ENCODE measurements around the gene ADRA1B.
A peak's percentile ranks its signal among the peaks of the same experiment; 100 is the strongest.
"Not testable (repeated sequence)": the region's sequence is repeated elsewhere in the genome, so short reads cannot be mapped to it uniquely, and the experiment has no call there.

Gene ADRA1B

GRCh38 chr5:159933531-159934485 is 17.5 kb downstream of the ADRA1B start:
- DNase-seq = no peak

GRCh38 chr5:159935946-159936345 is 19.7 kb downstream of the ADRA1B start:
- DNase-seq = no peak

GRCh38 chr5:159936686-159937329 is 20.5 kb downstream of the ADRA1B start:
- DNase-seq = no peak

- DNase-seq = no peak
Observed at GRCh38 chr5:159937580-159937979, 21.3 kb downstream of the ADRA1B start.

GRCh38 chr5:159943326-159943725 is 27.0 kb downstream of the ADRA1B start:
- DNase-seq = no peak

GRCh38 chr5:159944056-159944600 is 27.8 kb downstream of the ADRA1B start:
- DNase-seq = no peak

GRCh38 chr5:159945359-159945758 is 29.1 kb downstream of the ADRA1B start:
- no peak for DNase-seq

GRCh38 chr5:159947708-159948358 is 31.6 kb downstream of the ADRA1B start:
- DNase-seq = no peak

- no peak for DNase-seq
Observed at GRCh38 chr5:159951387-159951786, 35.1 kb downstream of the ADRA1B start.

- no peak for DNase-seq
Observed at GRCh38 chr5:159951834-159952233, 35.6 kb downstream of the ADRA1B start.

GRCh38 chr5:159953609-159954008 is 37.3 kb downstream of the ADRA1B start:
- no peak for DNase-seq

- DNase-seq = no peak
Observed at GRCh38 chr5:159955056-159955624, 38.9 kb downstream of the ADRA1B start.

GRCh38 chr5:159956074-159956473 is 39.8 kb downstream of the ADRA1B start:
- no peak for DNase-seq

GRCh38 chr5:159961176-159962160 is 45.2 kb downstream of the ADRA1B start:
- DNase-seq = no peak

GRCh38 chr5:159962214-159962613 is 45.9 kb downstream of the ADRA1B start:
- DNase-seq = no peak

GRCh38 chr5:159963935-159964334 is 47.7 kb downstream of the ADRA1B start:
- DNase-seq = no peak

GRCh38 chr5:159965031-159965837 is 49.0 kb downstream of the ADRA1B start:
- peak in 1 of 2 experiments; percentile 17 for DNase-seq

- DNase-seq = not testable (repeated sequence)
Observed at GRCh38 chr5:159965838-159966128, 49.5 kb downstream of the ADRA1B start.

- no peak for DNase-seq
Observed at GRCh38 chr5:159969966-159970365, 53.7 kb downstream of the ADRA1B start.

- DNase-seq = no peak
Observed at GRCh38 chr5:159971038-159971437, 54.8 kb downstream of the ADRA1B start.

- DNase-seq = no peak
Observed at GRCh38 chr5:159971514-159971913, 55.2 kb downstream of the ADRA1B start.
